Vagina (tissue), 2 donors: Measurements from ENCODE around the gene CLEC16A. TPM values are rescaled to one million over a fixed set of nuclear protein-coding genes. Genes with fewer than 3 reads are reported as not detected.

Experiments
- DNase-seq, 2 donors: peaks; one replicate each; pipeline ENCODE4 v3.0.0-alpha.2; 2017; ENCODE audit errors: extremely low spot score in 2 of 2
- H3K27ac ChIP-seq: fragments of 200-600 bp; sonication (generic); one replicate; pipeline ENCODE4 v1.5.1; 2019
- H3K27me3 ChIP-seq: fragments of 200-600 bp; sonication (generic); one replicate; pipeline ENCODE4 v1.5.1; 2019
- H3K36me3 ChIP-seq, 2 donors: fragments of 200-600 bp; sonication (generic); one replicate each; pipeline ENCODE4 v1.5.1; 2017 to 2019
- H3K4me1 ChIP-seq: fragments of 200-600 bp; sonication (generic); one replicate; pipeline ENCODE4 v1.5.1; 2019
- H3K4me3 ChIP-seq, 2 donors: fragments of 200-600 bp; sonication (generic); 1 replicate in 1 of 2; 2 replicates in 1 of 2; pipeline ENCODE4 v1.5.1; 2016 to 2019
- H3K9me3 ChIP-seq: fragments of 200-600 bp; sonication (generic); one replicate; pipeline ENCODE4 v1.5.1; 2019
- CTCF ChIP-seq, 3 experiments: fragments of 450-650 bp in 2 of 3; fragments of 200-600 bp in 1 of 3; sonication (generic) in 1 of 3; IDR thresholded peaks; one replicate each; pipeline ENCODE4 v1.5.1; 2017 to 2019; ENCODE audit warnings: antibody characterized with exemption in 3 of 3, mild to moderate bottlenecking in 2 of 3, moderate library complexity in 2 of 3
- POLR2A ChIP-seq, 2 donors: fragments of 450-650 bp; IDR thresholded peaks; one replicate each; pipeline ENCODE4 v1.6.1; 2017; ENCODE audit warnings: antibody characterized with exemption in 2 of 2, mild to moderate bottlenecking in 2 of 2, moderate library complexity in 2 of 2
- POLR2AphosphoS5 ChIP-seq, 2 donors: sonication (generic); formaldehyde crosslinking; IDR thresholded peaks; one replicate each; pipeline ENCODE4 v1.9.0; 2017; ENCODE audit warnings: antibody characterized with exemption in 2 of 2, mild to moderate bottlenecking in 2 of 2, low read depth in 1 of 2; ENCODE audit not compliant: insufficient read depth in 1 of 2
- intact Hi-C: fragments of 100-400 bp; cut with DNase I; formaldehyde crosslinking; loops from one replicate; pipeline ENCODE4 v1.15.1; 2023
- total RNA-seq: library from RNA; depleted of rRNA; stranded (reverse); fragments of >200 nt; gene quantifications from one replicate; pipeline ENCODE4 v1.2.3, GENCODE V29; 2016

Gene CLEC16A
- total RNA-seq, 1 donor from 2014 or later, result 21.6 TPM

GRCh38 chr16:11084876-11085485, 140.6 kb downstream of the CLEC16A start:
- TF ChIP-seq POLR2A (IDR thresholded peaks at IDR 0.05) (no peak), POLR2AphosphoS5 (IDR thresholded peaks at IDR 0.05; ENCODE audit: insufficient read depth in 1 of 2, low read depth in 1 of 2) (peak in 1 of 2 donors; percentile 54)
- no peak for DNase-seq
- Histone ChIP-seq H3K4me1 (peaks cover 53% of the 10 kb centered on the region), H3K36me3 (no peaks in the 10 kb centered on the region), H3K4me3 (no peak overlapping the region), H3K27me3 (no peaks in the 10 kb centered on the region), H3K27ac (peak overlapping the region; percentile 72), H3K9me3 (no peaks in the 10 kb centered on the region)
- intact Hi-C loops, result no loop called here

GRCh38 chr16:11085916-11086315, 141.6 kb downstream of the CLEC16A start:
- Histone ChIP-seq H3K4me1 (peaks cover 44% of the 10 kb centered on the region), H3K36me3 (no peaks in the 10 kb centered on the region)

GRCh38 chr16:11087691-11088073, 143.3 kb downstream of the CLEC16A start:
- Histone ChIP-seq H3K9me3 (no peaks in the 10 kb centered on the region), H3K27me3 (no peaks in the 10 kb centered on the region), H3K4me3 (no peak overlapping the region), H3K4me1 (peaks cover 41% of the 10 kb centered on the region), H3K36me3 (no peaks in the 10 kb centered on the region), H3K27ac (no peak overlapping the region)
- TF ChIP-seq POLR2A (IDR thresholded peaks at IDR 0.05) (no peak), CTCF (IDR thresholded peaks at IDR 0.05) (no peak), POLR2AphosphoS5 (IDR thresholded peaks at IDR 0.05; ENCODE audit: insufficient read depth in 1 of 2, low read depth in 1 of 2) (no peak)
- intact Hi-C loops, result no loop called here
- DNase-seq, result no peak

More at GRCh38 chr16:11085916-11086315, 141.6 kb downstream of the CLEC16A start:
- intact Hi-C loops, result no loop called here
- Histone ChIP-seq H3K27ac (peak overlapping the region; percentile 72), H3K9me3 (no peaks in the 10 kb centered on the region), H3K27me3 (no peaks in the 10 kb centered on the region), H3K4me3 (no peak overlapping the region)
- no peak for DNase-seq
- TF ChIP-seq POLR2A (IDR thresholded peaks at IDR 0.05) (no peak), POLR2AphosphoS5 (IDR thresholded peaks at IDR 0.05; ENCODE audit: insufficient read depth in 1 of 2, low read depth in 1 of 2) (no peak)

GRCh38 chr16:11088074-11088730, 143.8 kb downstream of the CLEC16A start:
- TF ChIP-seq POLR2A (IDR thresholded peaks at IDR 0.05) (no peak), CTCF (IDR thresholded peaks at IDR 0.05) (no peak), POLR2AphosphoS5 (IDR thresholded peaks at IDR 0.05; ENCODE audit: insufficient read depth in 1 of 2, low read depth in 1 of 2) (no peak)
- peaks cover 43% of the 10 kb centered on the region for H3K4me1 ChIP-seq
- no peaks in the 10 kb centered on the region for H3K9me3 ChIP-seq
- intact Hi-C loops, result no loop called here
- H3K4me3 ChIP-seq, result no peak overlapping the region
- no peaks in the 10 kb centered on the region for H3K27me3 ChIP-seq
- no peak overlapping the region for H3K27ac ChIP-seq
- H3K36me3 ChIP-seq, result no peaks in the 10 kb centered on the region
- no peak for DNase-seq

GRCh38 chr16:11088831-11089230, 144.5 kb downstream of the CLEC16A start:
- TF ChIP-seq POLR2A (IDR thresholded peaks at IDR 0.05) (no peak), POLR2AphosphoS5 (IDR thresholded peaks at IDR 0.05; ENCODE audit: insufficient read depth in 1 of 2, low read depth in 1 of 2) (no peak), CTCF (IDR thresholded peaks at IDR 0.05) (no peak)
- intact Hi-C loops, result no loop called here

More at GRCh38 chr16:11088831-11089230, 144.5 kb downstream of the CLEC16A start:
- no peaks in the 10 kb centered on the region for H3K27me3 ChIP-seq
- peaks cover 44% of the 10 kb centered on the region for H3K4me1 ChIP-seq
- no peaks in the 10 kb centered on the region for H3K36me3 ChIP-seq
- DNase-seq, result no peak
- no peaks in the 10 kb centered on the region for H3K9me3 ChIP-seq
- no peak overlapping the region for H3K27ac ChIP-seq
- H3K4me3 ChIP-seq, result no peak overlapping the region
